Kidney tubule cell (primary cell): Measurements from ENCODE around the gene NUB1.

ENCODE experiments used
- DNase-seq: peaks from one replicate; pipeline ENCODE4 v3.0.0-alpha.2; 2018; ENCODE audit warnings: low spot score

Gene NUB1

DNA sequence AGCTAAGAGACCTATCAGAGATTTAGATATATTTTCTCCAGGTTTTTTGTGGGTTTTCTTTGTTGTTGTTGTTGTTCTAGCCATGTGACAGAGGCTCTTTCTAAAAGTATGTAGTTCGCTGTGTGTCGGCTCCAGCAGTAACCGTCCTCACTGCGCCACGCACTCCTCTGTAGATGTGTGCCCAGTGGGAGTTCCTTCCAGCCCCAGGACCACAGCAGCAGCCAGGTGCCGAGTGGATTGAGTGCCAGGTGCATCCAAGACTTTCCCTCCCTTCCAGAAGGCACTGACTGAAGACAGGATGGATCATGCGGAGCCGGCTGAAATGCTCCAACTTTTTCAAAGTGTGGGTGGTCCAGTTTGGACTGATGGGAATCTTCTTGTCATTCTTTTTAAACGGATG lies 36.4 kb downstream of the NUB1 start:
- DNase-seq, result no peak

DNA sequence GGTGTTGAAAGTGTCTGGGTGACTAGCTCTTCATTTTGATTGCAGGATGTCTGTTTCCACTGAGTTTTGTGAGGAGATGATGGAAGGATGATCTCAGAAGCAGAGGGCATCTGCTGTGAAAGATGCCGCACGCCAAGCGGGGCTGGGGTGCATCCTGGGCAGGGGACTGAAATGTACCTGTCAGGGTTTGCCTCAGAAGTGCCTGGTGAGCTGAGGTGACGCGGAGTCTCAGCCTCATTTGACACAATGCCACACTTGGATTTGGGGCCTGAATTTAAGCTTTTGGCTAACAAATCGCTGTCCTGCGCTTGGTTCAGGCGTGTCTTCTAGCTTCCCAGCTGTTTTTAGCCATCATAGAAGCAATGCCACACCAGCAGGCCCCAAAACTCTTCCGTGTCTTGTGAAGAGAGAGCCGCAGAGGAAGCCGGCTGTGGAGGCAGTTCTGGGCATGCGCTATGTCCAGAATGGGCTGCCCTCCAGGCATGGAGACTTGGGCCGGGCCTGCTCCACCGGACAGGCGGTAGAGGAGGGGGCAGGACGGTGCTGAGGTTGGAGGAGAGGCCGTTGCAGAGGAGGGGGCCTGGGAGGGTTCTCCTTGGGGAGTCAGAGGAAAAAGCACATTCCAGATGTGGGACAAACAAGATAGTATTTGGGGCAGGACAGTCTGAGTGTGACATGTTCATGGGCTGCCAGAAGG lies 37.0 kb downstream of the NUB1 start:
- DNase-seq, result no peak

DNA sequence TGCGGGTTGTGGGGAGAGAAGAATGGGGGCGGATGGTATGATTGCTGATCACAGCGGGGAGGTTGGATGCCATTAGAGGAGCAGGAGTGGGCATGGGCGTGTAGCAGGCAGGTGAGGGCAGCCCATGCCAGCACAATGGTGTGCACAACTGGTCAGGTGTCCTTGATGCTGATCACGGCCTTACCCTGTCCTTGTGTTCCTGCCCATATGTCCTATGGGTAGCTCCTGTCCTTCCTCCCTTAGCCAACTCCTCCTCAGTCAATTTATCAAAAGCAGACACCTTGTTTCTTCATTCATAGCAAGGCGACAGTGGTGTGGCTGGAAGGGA lies 37.5 kb downstream of the NUB1 start:
- no peak for DNase-seq

DNA sequence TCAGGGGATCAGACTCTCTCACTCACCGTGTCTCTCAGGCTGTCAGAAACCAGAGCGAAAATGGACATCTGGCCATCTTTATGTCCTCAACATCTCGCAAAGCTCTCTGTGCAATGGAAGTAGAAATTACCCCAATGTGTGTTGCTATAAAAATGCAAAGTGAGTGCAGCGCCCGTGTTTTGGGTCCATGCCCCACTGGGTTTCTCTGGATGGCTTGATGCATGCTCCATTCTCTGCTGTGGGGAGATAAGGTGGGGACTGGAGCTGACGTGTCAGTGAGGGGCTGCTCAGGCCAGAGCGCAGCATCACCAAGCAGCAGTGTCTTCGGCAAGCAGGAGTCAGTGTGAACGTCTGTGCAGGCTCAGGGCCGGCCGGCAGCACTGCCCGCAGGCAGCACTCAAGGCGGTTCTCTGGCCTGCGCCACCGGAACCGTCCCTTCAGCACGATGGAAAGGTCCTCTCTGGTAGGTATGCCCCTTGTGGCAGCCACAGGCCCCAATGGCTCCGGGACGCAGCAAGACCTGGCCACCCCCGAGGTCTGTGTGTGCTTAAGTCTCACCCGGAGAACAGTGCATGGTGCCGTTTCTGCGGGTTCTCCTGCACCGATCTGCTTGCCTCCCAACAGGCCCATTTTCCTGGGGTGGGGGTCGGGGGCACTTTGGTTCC lies 38.1 kb downstream of the NUB1 start:
- no peak for DNase-seq

DNA sequence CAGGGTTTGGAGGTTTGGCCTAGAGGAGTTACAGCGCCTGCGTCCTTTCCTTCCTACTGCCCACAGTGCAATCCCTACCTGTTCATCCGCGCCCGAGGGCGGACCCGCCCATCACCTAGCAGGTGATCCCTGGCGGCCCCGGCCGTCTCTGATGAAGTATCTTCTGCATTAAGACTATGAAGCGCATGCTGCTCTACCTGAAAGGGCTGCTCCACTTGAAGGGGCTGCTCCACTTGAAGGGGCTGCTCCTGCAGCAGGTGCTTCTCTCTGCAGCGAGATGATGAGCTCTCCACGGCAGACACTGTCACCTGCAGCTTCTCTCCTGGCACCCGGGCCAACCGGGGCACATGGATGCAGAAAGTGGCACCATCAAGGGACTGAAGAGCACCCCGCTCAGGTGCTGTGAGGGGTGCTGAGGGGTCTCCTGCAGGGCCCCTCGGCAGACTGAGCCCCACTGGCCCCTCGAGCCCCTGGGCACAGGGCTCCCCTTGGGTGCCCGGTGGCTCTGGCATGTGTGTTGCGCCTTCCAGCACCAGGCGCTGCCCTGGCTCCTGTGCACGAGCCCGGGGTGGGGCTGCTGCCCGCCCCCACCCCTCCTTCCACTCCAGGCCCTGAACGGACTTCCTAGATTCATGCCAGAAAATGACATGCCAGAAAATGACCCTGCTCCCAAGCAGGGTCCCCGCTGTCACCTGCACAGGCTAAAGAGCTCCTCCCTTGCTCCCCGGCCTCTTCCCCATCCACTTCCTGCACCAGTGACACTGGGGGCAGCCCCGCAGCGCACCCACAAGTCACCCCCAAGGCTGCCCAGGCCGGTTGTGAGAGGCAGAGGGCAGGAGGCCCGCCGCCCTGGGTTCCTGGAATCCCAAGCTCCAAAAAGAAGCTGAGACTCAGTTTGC lies 38.8 kb downstream of the NUB1 start:
- DNase-seq, result no peak

DNA sequence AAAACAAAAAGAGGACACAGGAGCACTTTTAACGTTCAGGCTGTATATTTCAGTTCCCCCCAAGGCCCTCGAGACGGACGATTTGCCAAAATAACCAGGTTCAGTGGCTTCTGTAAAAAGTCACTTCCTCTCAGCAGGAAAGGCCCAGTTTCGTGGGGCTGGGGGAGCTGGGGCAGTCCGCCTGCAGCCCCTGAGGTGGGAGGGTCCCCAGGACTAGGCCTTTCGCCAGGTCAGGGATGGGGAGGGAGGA lies 39.4 kb downstream of the NUB1 start:
- DNase-seq, result no peak

DNA sequence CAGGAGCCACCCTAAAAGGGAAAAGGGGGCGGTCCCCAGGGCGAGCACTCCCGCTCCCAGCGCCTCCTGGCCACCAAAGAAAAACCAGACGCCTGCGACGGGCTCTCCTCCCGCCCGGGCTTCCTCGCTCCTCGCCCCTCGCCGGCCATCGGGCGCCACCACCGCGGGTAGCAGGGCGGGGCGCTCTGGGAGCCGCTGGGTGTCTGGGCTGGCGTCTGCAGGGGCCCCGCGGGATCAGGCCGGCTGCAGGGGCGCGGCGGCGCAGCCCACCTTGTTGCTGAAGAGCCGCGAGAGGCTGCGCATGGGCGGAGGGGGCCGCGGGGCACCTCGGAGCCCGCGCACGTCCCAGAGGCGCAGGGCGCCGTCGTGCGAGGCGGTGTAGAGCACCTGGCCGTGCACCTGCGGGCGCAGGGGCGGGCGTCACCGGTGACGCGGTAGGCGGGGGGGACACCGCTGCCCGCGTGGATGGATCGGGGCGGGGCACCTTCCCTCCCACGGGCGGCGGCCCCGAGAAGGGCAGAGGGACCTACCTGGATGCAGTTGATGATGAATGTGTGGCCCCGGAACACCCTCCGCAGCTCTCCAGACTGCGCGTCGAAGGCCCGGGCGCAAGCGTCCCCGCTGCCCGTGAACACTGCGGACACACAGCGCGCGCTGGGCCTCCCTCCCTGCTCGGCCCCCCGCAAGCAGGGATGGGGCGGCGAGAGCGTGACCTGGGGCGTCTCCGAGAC lies 39.9 kb downstream of the NUB1 start:
- no peak for DNase-seq

DNA sequence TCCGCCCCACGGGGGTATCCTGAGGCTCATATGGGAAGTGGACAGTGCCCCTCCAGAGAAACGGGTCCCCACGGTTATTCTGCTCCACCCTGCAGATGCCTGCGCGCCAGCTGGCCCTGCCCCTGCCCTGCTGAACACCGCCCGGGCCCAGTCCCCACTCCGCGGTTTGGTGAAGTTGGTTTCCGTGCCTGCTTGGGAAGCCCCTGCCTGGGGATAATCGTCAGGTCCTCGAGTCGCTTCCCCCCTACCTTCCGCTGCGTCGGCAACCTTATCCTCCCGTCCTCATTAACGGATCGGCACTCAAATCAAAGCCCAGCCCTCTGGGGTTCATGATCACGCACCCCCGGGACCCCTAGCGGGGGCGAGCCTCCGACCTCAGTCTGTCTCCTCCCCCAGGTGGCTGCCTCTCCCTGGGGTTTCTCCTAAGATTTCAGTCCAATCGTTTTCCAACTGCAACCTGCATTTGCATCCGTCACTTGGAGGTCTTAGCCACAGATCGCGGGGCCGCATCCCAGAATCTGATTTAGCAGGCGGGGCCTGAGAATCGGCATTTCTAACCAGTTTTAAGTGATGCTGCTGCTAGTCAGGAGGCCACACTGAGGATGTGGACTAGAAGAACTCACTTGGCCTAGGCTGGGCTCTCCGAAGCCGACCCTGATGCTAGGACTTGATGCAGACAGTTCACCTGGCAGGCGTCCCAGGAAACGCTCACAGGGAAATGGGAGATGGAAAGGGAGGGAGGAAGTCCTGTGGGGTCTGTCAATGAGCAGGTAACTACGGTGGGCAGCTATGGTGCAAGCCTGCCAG lies 40.7 kb downstream of the NUB1 start:
- no peak for DNase-seq

DNA sequence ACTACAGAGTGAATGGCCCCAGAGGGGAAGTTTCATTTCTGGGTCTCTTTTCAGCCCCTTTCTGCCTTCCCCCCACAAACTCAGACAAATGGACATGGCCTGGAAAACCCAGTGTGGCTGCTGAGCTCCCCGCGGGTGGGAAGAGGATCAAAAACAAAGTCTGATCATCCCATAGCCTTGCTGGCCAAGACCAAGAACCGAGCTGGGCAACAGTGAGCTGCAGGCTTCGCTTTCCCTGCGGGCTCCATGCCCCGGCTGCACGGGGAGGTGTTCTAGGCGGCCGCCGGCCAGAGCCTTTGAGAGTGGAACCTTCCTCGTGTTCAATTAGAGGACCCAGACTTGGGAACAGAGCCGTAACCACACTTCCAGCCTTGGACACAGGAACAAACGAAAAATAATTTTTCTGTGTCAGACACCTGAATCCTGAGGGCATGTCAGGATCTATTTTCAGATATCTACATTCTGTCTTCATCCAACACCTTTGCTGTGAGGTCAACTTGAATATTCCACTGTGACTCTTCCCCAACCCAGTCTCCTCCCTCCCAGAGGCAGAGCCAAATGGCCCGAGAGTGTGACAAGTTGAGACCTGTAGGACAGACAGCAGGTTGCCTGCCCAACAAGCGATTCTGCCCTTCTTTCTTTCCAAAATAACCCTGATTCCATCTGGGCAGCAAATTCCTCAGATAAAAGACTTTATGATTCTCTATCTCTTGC lies 42.2 kb downstream of the NUB1 start:
- DNase-seq, result no peak

DNA sequence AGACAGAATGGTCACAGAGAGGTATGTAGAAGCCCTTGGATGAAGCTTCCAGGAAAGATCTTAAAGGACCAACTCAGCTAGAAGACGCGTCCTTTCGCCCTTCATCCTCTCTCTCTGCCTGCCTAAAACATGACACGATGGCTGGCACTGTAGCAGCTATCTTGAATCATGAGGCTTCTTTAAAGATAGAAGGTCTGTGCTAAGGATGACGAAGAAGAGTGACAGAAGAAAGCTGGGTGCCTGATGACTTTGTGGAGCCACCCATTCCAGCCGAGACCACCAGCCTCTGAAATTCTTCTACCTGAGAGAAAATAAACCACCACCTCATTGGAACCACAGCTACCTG lies 42.7 kb downstream of the NUB1 start:
- DNase-seq, result no peak

DNA sequence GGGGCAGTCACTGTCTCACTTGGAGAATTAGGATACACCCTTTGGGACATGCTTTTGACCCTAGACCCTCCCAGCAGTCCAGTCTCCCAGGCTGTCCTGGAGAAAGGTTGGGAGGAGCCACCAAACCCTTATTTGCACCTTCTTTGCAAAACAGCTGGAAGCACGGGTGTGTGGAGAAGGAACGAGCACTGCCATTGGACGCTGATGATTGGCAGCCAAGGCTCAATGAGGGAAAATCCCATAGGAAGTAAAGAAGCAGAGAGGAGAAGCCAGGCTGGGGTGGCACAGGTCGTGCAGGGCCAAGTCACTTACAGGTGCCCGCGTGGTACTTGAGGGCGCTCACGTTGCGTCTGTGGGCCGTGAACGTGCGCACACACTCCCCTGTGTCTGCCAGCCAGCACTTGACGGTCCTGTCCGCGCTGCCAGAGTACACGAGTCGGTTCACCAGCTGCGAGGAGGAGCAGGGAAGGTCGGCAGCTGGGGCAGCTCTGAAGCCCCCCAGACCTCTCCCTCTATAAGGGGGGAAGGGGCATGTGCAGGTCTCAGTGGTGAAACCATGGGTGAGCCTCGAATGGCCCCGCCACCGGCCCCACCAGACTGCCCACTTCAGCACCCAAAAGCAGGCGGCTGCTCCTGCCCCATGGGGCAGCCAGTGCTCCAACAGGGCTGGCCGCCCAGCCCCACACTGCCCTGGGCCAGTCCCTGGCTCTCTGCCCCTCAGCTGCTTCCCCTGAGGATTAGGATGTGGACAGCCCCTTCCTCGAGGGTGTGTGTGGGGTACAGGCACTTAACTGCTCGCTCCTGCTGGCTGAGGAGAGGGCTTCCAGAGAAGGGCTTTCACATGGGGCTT lies 43.4 kb downstream of the NUB1 start:
- DNase-seq, result no peak

DNA sequence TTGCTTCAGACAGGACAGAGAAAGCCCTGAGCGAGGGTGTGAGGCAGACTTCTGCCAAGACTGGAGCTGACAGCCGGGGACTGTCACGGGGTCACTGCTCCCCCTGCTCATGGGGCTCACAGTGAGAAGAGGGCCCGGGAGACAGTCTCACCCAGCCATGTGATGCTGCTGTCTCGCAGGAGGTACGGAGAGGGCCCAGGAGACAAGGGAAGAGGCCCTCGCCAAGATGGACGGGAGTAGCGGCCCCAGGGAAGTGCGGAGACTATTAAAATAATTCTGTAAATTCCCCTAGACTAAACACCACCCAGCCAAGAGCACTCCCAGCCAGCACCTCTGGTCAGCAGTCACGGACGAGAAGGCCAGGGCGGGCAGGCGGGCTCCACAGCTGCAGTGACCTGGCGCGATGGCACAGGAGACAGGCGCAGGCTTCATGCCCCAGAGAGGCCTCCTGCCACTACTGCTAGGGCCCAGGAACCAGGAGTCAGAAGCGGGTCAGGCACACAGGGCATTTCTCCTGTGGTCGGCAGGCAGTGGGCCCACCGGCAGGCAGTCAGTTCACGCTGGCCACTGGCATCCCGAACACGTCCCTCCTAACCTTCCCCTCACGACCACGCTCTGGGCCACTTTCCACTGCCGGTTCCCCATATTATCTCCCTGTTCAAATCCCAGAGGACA lies 44.2 kb downstream of the NUB1 start:
- no peak for DNase-seq

DNA sequence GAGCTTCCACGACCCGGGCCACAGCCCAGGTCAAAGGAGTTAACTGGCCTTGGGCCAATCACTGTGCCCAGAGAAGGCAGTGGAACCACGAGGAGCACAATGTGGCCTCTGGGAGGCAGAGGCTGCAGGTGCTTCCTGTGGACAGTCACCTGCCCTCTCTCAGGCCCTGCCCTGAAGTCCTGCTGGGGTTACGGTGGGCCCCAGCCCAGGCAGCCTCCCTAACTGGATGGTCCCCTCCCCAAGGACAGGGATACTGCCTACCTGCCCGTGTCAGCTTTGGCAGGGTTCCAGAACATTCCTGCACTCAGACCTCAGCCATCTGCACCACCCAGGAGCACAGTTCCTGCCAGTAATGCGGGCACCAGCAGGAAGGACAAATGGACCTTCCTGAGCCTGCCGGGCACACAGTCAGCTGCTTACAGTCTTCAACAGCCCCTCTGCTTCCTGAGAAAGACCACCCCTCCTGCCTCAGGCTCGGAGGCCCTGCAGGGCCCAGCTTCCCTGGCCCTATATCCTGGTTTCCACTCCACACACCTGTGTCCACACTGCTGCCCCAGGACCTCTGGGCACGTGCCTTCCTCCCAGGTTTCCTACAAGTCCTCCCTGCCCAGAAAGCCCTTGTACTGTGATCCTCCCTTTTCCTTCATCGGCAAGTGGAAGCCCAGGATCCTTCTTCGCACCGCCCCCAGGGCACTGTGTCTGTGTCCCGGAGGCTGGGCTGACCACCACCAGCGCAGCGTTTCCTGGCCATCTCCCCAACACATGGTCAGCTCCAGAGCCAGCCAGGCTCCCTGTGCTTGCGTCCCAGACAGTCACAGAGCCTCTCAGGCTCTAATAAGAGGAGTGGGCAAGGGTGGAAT lies 44.9 kb downstream of the NUB1 start:
- DNase-seq, result peak; percentile 59

DNA sequence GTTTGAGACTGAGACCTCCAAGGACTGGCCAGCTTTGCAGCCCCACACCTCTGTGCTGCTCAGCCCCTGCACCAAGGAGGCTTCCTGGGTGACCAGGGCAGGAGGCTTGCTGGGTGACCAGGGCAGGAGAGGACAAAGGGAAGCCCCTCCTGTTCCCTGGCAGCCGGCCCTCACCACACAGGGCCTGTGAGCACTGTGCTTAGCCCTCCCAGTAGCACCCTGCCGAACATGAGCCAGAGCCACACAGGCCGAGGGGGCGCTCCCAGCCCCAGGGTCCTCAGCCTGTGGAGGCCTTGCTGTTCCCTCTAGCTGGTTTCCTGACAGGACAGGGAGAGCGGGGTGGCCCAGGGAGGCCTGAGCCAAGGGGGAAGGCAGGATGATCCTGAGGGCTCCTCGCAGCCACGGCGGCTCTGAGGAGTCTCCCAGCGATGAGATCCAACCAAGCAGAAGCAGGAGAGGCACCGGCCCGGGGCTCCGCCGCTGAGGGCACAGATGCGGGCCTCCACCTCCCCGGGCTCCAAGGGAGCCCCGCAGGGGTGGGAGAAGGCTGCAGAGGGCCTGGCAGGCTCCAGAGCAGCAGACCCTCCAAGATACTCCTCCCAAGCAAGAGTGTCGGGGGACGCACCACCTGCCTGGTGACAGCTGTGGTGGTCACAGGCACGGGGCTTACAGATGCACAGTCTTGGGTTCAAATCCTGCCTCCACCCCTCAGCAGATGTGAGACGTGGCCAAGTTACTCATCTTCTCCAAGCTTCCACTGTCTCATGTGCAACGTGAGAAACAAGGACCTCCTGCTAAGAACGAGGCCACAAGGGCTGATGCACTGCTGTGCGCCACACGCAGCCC lies 45.8 kb downstream of the NUB1 start:
- DNase-seq, result no peak

DNA sequence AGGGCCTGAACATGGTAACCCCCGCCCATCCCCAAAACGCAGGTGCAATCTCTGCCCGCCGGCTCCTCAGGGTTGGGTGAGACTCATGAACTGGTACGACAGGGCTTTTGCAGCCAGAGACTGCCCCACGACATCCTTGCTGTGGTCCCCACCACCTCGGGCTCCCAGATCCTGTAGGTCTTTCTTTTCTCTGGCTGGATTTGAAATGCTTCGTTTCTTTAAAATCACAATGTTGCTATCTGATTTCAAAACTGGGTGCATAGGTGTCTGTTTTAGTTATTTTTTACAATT lies 46.3 kb downstream of the NUB1 start:
- no peak for DNase-seq

DNA sequence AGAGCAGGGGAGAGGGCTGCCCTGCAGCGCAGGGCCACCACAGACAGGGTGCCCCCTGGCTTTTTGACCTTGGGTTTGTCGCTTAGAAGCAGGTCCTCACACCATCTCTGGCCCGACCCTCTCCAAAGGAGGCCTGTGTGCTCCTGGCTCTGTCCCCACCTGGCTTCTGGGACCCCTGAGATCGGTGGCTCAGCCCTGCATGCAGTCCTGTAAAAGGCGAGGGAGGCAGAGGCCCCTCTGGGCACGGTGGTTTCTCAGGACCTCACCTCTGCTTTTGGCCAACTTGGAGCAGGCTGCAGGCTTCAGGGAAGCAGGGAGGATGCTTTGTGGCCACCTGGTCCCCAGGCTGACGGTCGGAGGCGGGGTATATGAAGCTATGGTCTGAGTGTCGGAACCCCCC lies 46.8 kb downstream of the NUB1 start:
- DNase-seq, result no peak

DNA sequence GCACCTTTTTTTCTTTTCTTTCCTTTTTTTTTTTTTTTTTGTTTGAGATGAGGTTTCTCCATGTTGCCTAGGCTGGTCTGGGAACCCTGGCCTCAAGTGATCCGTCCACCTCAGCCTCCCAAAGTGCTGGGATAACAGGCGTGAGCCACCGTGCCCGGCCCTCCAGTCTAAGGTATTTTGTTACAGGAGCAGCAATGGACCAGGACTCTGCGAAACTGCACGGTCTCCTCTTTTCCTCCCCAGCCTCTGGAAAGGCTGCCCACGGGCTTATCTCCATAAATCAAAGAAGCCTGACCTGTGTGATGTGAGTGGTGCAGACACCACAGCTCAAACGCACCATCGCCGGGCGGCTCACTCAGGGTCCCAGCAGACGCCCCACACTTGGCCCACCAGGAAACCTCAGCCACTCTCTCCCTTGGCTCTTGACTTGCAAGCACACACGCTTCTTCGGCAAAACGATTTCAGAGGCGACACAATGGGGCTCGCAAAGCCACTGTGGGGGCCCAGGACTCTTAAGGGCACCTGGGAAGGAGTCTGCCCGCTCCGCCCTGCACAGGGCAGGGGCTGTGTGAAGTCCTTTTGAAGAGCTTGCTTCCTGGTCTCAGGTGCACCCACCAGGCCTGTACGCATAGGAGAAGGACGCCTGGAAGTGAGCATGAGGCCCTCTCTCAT lies 47.6 kb downstream of the NUB1 start:
- DNase-seq, result no peak
